K562 (cell line): Measurements from ENCODE around the gene PCARE. TPM values are rescaled to one million over a fixed set of nuclear protein-coding genes. Genes with fewer than 3 reads are reported as not detected.

Experiments used
- ATAC-seq: fragments of 200-7000 bp; cut with Tn5 transposase; 3 replicates; pipeline ENCODE4 v1.9.1; 2020; ENCODE audit warnings: moderate library complexity
- BruUV-seq: library from RNA; stranded (reverse); fragments of 400-500 nt; replicated peaks from 2 replicates; lab custom pipeline; 2021; lab: Mats Ljungman, UMichigan
- CTCF ChIA-PET: fragments of 300-600 bp; formaldehyde crosslinking; extraction: SDS; loops from one replicate; lab custom pipeline; 2021; ENCODE audit warnings: low intra/inter-chr PET ratio; lab: Yijun Ruan, JAX
- POLR2A ChIA-PET: fragments of 300-600, 350-650 bp; sonication (Branson Sonifier 250); formaldehyde crosslinking; extraction: SDS; loops from one replicate; lab custom pipeline; 2021; ENCODE audit warnings: antibody characterized with exemption, inconsistent platforms; lab: Yijun Ruan, JAX
- DNase-seq, 4 experiments: peaks; one replicate each; pipeline versions ENCODE4 v3.0.0 to v3.0.0-alpha.2; 2011 to 2018; ENCODE audit warnings: low spot score in 3 of 4, mixed read lengths in 3 of 4; ENCODE audit errors: extremely low read depth in 1 of 4
- FAIRE-seq: peaks from 2 replicates; lab custom pipeline; 2011; peaks lifted over from hg19 to GRCh38; lab: Jason Lieb, UNC
- H2AFZ ChIP-seq: 2 replicates; pipeline ENCODE4 v1.6.0; 2011; ENCODE audit warnings: low read depth, low read length, control low read depth, inconsistent platforms
- H3K27ac ChIP-seq: fragments of 200-600 bp; 3 replicates; pipeline ENCODE4 v1.8.0; 2011; ENCODE audit warnings: low read depth, mild to moderate bottlenecking, control low read depth, inconsistent platforms, low read length, moderate library complexity, mixed read lengths; ENCODE audit errors: extremely low read depth
- H3K27me3 ChIP-seq, 2 experiments: fragments of 300-600 bp in 1 of 2; 2 replicates in 1 of 2; 3 replicates in 1 of 2; pipeline versions ENCODE4 v1.6.0 to v1.8.0; 2011; ENCODE audit warnings: inconsistent platforms in 2 of 2, low read length in 2 of 2, mild to moderate bottlenecking in 1 of 2, mixed read lengths in 1 of 2, moderate library complexity in 1 of 2; ENCODE audit not compliant: control insufficient read depth in 2 of 2, insufficient read depth in 2 of 2
- H3K36me3 ChIP-seq: fragments of 300-600 bp; 3 replicates; pipeline ENCODE4 v1.8.0; 2011; ENCODE audit warnings: mild to moderate bottlenecking, low read length, inconsistent platforms; ENCODE audit not compliant: control insufficient read depth, insufficient read depth
- H3K4me1 ChIP-seq, 2 experiments: fragments of 200-600 bp in 1 of 2; replicated peaks in 1 of 2; 2 replicates in 1 of 2; 3 replicates in 1 of 2; pipeline versions ENCODE4 v1.5.1 to v1.8.0; 2011; ENCODE audit warnings: inconsistent platforms in 2 of 2, low read length in 2 of 2, mild to moderate bottlenecking in 1 of 2, mixed read lengths in 1 of 2, moderate library complexity in 1 of 2; ENCODE audit not compliant: control insufficient read depth in 2 of 2, insufficient read depth in 2 of 2
- H3K4me2 ChIP-seq: 2 replicates; pipeline ENCODE4 v1.6.1; 2011; ENCODE audit warnings: low read length, control low read depth, inconsistent platforms, mixed read lengths; ENCODE audit not compliant: insufficient read depth
- H3K4me3 ChIP-seq: fragments of 200-600 bp; sonication (generic), shearing (Covaris generic); 2 replicates; pipeline ENCODE4 v1.5.1; 2016; ENCODE audit warnings: control low read depth, inconsistent platforms
- H3K79me2 ChIP-seq: fragments of 200-600 bp; 3 replicates; pipeline ENCODE4 v1.8.0; 2011; ENCODE audit warnings: low read length, inconsistent platforms; ENCODE audit not compliant: control insufficient read depth, insufficient read depth
- H3K9ac ChIP-seq, 2 experiments: 2 replicates each; pipeline versions ENCODE4 v1.6.0 to v1.6.1; 2011; ENCODE audit warnings: low read depth in 2 of 2, low read length in 2 of 2, control low read depth in 1 of 2, inconsistent platforms in 1 of 2, mild to moderate bottlenecking in 1 of 2, mixed read lengths in 1 of 2; ENCODE audit not compliant: insufficient read depth in 1 of 2
- H3K9me1 ChIP-seq: one replicate; pipeline ENCODE4 v1.6.0; 2011; ENCODE audit warnings: inconsistent platforms, mild to moderate bottlenecking, low read length, moderate library complexity; ENCODE audit not compliant: control insufficient read depth, insufficient read depth
- H3K9me3 ChIP-seq: replicated peaks from 2 replicates; pipeline ENCODE4 v1.5.1; 2011; ENCODE audit warnings: low read depth, low read length, inconsistent platforms; ENCODE audit not compliant: control insufficient read depth, insufficient read depth
- H4K20me1 ChIP-seq: replicated peaks from 2 replicates; pipeline ENCODE4 v1.6.1; 2011; ENCODE audit warnings: low read length, inconsistent platforms, mixed read lengths; ENCODE audit not compliant: control insufficient read depth, insufficient read depth
- CBX8 ChIP-seq: fragments of 200-600 bp; sonication (generic); IDR thresholded peaks from 2 replicates; pipeline ENCODE4 v1.6.1; 2012; ENCODE audit warnings: borderline replicate concordance, mixed run types, low read depth, mild to moderate bottlenecking, moderate library complexity, mixed read lengths, low read length, control low read depth, inconsistent platforms; ENCODE audit not compliant: poor library complexity, severe bottlenecking; ENCODE audit errors: extremely low read depth
- CREBBP ChIP-seq: IDR thresholded peaks from one replicate; pipeline ENCODE4 v1.6.1; 2012; ENCODE audit warnings: low read depth, mild to moderate bottlenecking, control low read depth, inconsistent platforms, low read length
- HDAC1 ChIP-seq, 2 experiments: fragments of 450-650 bp; IDR thresholded peaks; 2 replicates each; pipeline ENCODE4 v1.6.1; 2016 to 2017; ENCODE audit warnings: inconsistent platforms in 1 of 2, mild to moderate bottlenecking in 1 of 2, moderate library complexity in 1 of 2
- MED1 ChIP-seq: sonication (generic); formaldehyde crosslinking; IDR thresholded peaks from 2 replicates; pipeline ENCODE4 v1.8.1; 2023; ENCODE audit warnings: missing genetic modification reagents, borderline replicate concordance
- NBN ChIP-seq: fragments of 450-650 bp; IDR thresholded peaks from 2 replicates; pipeline ENCODE4 v1.6.1; 2016; ENCODE audit warnings: low read depth, mild to moderate bottlenecking
- SNRNP70 ChIP-seq: fragments of 200-400 bp; formaldehyde crosslinking; optimal IDR thresholded peaks from 2 replicates; pipeline ENCODE3; 2017; ENCODE audit warnings: low read depth, low read length
- U2AF1 ChIP-seq: fragments of 200-400 bp; formaldehyde crosslinking; optimal IDR thresholded peaks from 2 replicates; pipeline ENCODE3; 2017; ENCODE audit warnings: mild to moderate bottlenecking, low read depth, low read length, moderate library complexity
- XRCC3 ChIP-seq: fragments of 450-650 bp; IDR thresholded peaks from 2 replicates; pipeline ENCODE4 v1.6.1; 2017; ENCODE audit warnings: mild to moderate bottlenecking, moderate library complexity
- YY1 ChIP-seq, 3 experiments: IDR thresholded peaks; 2 replicates each; pipeline ENCODE4 v1.6.1; 2011; ENCODE audit warnings: low read length in 2 of 3, mild to moderate bottlenecking in 2 of 3, moderate library complexity in 2 of 3, borderline replicate concordance in 1 of 3, control low read depth in 1 of 3, low read depth in 1 of 3; ENCODE audit not compliant: insufficient read depth in 3 of 3, insufficient replicate concordance in 2 of 3, control insufficient read depth in 1 of 3, insufficient read length in 1 of 3; ENCODE audit errors: extremely low read depth in 1 of 3
- ZHX1 ChIP-seq: fragments of 150-350 bp; conservative IDR thresholded peaks from 2 replicates; pipeline ENCODE4 v1.6.1; 2014; ENCODE audit warnings: low read length
- ZNF512 ChIP-seq: IDR thresholded peaks from 2 replicates; pipeline ENCODE4 v1.6.1; 2016; ENCODE audit warnings: missing genetic modification characterization, missing compliant biosample characterization
- WGBS: fragments of 100-300 bp; shearing (Covaris generic); methylation state at CpG from one replicate; pipeline ENCODE4 v1.1.6; 2016; ENCODE audit warnings: low coverage, mixed read lengths; ENCODE audit not compliant: insufficient coverage; ENCODE audit errors: missing lambda C conversion rate; 5-methylcytosine and 5-hydroxymethylcytosine counted together
- in situ Hi-C: fragments of 300-500 bp; cut with MboI; formaldehyde crosslinking; loops from 4 replicates; pipeline ENCODE4 v1.15.0; 2018; ENCODE audit warnings: inconsistent platforms, mixed read lengths
- intact Hi-C: fragments of 100-400 bp; cut with micrococcal nuclease; formaldehyde crosslinking; loops from 2 replicates; pipeline ENCODE4 v1.14.2; 2022
- polyA plus RNA-seq, 8 experiments: library from polyadenylated mRNA; depleted of rRNA in 4 of 8; stranded (reverse) in 5 of 8; unstranded in 3 of 8; fragments of >200 nt; fragmentation: Nextera tagmentation in 2 of 8; fragmentation: Illumina TruSeq in 1 of 8; extraction: Ambion mirVana in 2 of 8; extraction: Trizol in 1 of 8; gene quantifications; 2 replicates each; pipeline versions ENCODE4 v1.2.1 to v1.2.3, GENCODE V29; 2011 to 2014; ENCODE audit warnings: inconsistent platforms in 1 of 8, missing spikeins in 1 of 8
- total RNA-seq, 7 experiments: library from RNA; depleted of rRNA in 6 of 7; stranded (reverse); fragments of >200 nt in 6 of 7; fragmentation: Illumina TruSeq in 2 of 7; extraction: Trizol in 2 of 7; gene quantifications; 2 replicates each; pipeline versions ENCODE4 v1.2.1 to v1.2.3, GENCODE V29; 2011 to 2021; ENCODE audit warnings: low replicate concordance in 1 of 7
- TF ChIP-seq, protein P1 (sequence below): fragments of 250-450 bp; sonication (Bioruptor Pico); IDR thresholded peaks from 2 replicates; pipeline ENCODE4 v1.5.0; 2021

PCARE gene
- total and polyA plus RNA-seq, 9 of the 15 experiments (the other 6 are each of a cell fraction or from before 2014, with no cell fraction given) = not detected

GRCh38 chr2:29033172-29033571 is 41.2 kb downstream of the PCARE start:
- in situ Hi-C loops (no loop called here), intact Hi-C loops (no loop called here)
- Histone ChIP-seq H3K4me3 (no peak overlapping the region), H3K9me3 (no peaks in the 10 kb centered on the region), H3K79me2 (no peaks in the 10 kb centered on the region), H3K9ac (no peak overlapping the region), H4K20me1 (no peaks in the 10 kb centered on the region), H3K27ac (no peak overlapping the region), H3K4me1 (no peaks in the 10 kb centered on the region), H3K36me3 (no peaks in the 10 kb centered on the region), H3K9me1 (no peaks in the 10 kb centered on the region), H3K4me2 (no peak overlapping the region), H3K27me3 (peaks cover 0 to 26% of the 10 kb centered on the region in 2 experiments; a peak in 3 of 5 replicates), H2AFZ (no peak overlapping the region)
- TF ChIP-seq SNRNP70 (no peak), CREBBP (no peak), ZHX1 (no peak), ZNF512 (tag) (no peak), NBN (no peak), XRCC3 (no peak), YY1 (IDR thresholded peaks at IDR 0.05; ENCODE audit: borderline replicate concordance in 1 of 3, control insufficient read depth in 1 of 3, extremely low read depth in 1 of 3, insufficient read depth in 3 of 3, insufficient read length in 1 of 3, insufficient replicate concordance in 2 of 3, low read depth in 1 of 3, low read length in 2 of 3) (no peak), HDAC1 (IDR thresholded peaks at IDR 0.05) (no peak), CBX8 (no peak), MED1 (no peak), U2AF1 (no peak)
- TF ChIP-seq, protein P1, sequence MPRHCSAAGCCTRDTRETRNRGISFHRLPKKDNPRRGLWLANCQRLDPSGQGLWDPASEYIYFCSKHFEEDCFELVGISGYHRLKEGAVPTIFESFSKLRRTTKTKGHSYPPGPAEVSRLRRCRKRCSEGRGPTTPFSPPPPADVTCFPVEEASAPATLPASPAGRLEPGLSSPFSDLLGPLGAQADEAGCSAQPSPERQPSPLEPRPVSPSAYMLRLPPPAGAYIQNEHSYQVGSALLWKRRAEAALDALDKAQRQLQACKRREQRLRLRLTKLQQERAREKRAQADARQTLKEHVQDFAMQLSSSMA (CRISPR knock-in tag) = no peak
- CTCF ChIA-PET = no interaction called here
- BruUV-seq = no TSS peak
- ATAC-seq (no peak), DNase-seq (no peak), FAIRE-seq (no peak)
- POLR2A ChIA-PET = no interaction called here
- 4% methylated on average over 2 of the region's 2 CpGs for WGBS
